ENCODE results near the gene SYT9. TPM values are rescaled to one million over a fixed set of nuclear protein-coding genes. Genes with fewer than 3 reads are reported as not detected.
"Not testable (repeated sequence)": the region's sequence is repeated elsewhere in the genome, so short reads cannot be mapped to it uniquely, and the experiment has no call there.

The SYT9 gene
- total RNA-seq, 1 donor from 2014 or later = 2.9 TPM

- no peaks in the 10 kb centered on the region for H3K27me3 ChIP-seq
- TF ChIP-seq POLR2A (IDR thresholded peaks at IDR 0.05) (no peak), CTCF (IDR thresholded peaks at IDR 0.05) (no peak), POLR2AphosphoS5 (IDR thresholded peaks at IDR 0.05; ENCODE audit: insufficient read depth in 1 of 2, low read depth in 1 of 2) (no peak)
- H3K36me3 ChIP-seq = no peaks in the 10 kb centered on the region
- H3K4me1 ChIP-seq = no peaks in the 10 kb centered on the region
- H3K27ac ChIP-seq = no peak overlapping the region
- DNase-seq (ENCODE audit: extremely low spot score in 2 of 2) = no peak
- intact Hi-C loops (cut with DNase I) = no loop called here
- H3K9me3 ChIP-seq = no peaks in the 10 kb centered on the region
- H3K4me3 ChIP-seq = no peak overlapping the region
Observed at GRCh38 chr11:7332451-7332850, 80.7 kb downstream of the SYT9 start.

- TF ChIP-seq CTCF (IDR thresholded peaks at IDR 0.05) (no peak), POLR2A (IDR thresholded peaks at IDR 0.05) (no peak), POLR2AphosphoS5 (IDR thresholded peaks at IDR 0.05; ENCODE audit: insufficient read depth in 1 of 2, low read depth in 1 of 2) (no peak)
- no peaks in the 10 kb centered on the region for H3K36me3 ChIP-seq
- H3K4me1 ChIP-seq = no peaks in the 10 kb centered on the region
- no peak overlapping the region for H3K4me3 ChIP-seq
- no peak for DNase-seq (ENCODE audit: extremely low spot score in 2 of 2)
- intact Hi-C loops (cut with DNase I) = no loop called here
- no peaks in the 10 kb centered on the region for H3K9me3 ChIP-seq
- no peaks in the 10 kb centered on the region for H3K27me3 ChIP-seq
- no peak overlapping the region for H3K27ac ChIP-seq
Observed at GRCh38 chr11:7332962-7333361, 81.3 kb downstream of the SYT9 start.

GRCh38 chr11:7335442-7335841, 83.7 kb downstream of the SYT9 start:
- H3K4me1 ChIP-seq; DNase-seq (ENCODE audit: extremely low spot score in 2 of 2); H3K4me3 ChIP-seq; H3K36me3 ChIP-seq; H3K9me3 ChIP-seq; intact Hi-C loops (cut with DNase I); H3K27ac ChIP-seq; H3K27me3 ChIP-seq: not testable (repeated sequence)

GRCh38 chr11:7341551-7341950, 89.8 kb downstream of the SYT9 start:
- intact Hi-C loops (cut with DNase I) = no loop called here

GRCh38 chr11:7347611-7348431, 96.1 kb downstream of the SYT9 start:
- Histone ChIP-seq H3K27ac (no peak overlapping the region), H3K36me3 (no peaks in the 10 kb centered on the region), H3K27me3 (no peaks in the 10 kb centered on the region), H3K4me1 (no peaks in the 10 kb centered on the region), H3K4me3 (no peak overlapping the region), H3K9me3 (no peaks in the 10 kb centered on the region)
- TF ChIP-seq CTCF (IDR thresholded peaks at IDR 0.05) = no peak
- no peak for TF ChIP-seq POLR2A (IDR thresholded peaks at IDR 0.05)
- no peak for TF ChIP-seq POLR2AphosphoS5 (IDR thresholded peaks at IDR 0.05; ENCODE audit: insufficient read depth in 1 of 2, low read depth in 1 of 2)
- intact Hi-C loops (cut with DNase I) = no loop called here
- no peak for DNase-seq (ENCODE audit: extremely low spot score in 2 of 2)

More at GRCh38 chr11:7341551-7341950, 89.8 kb downstream of the SYT9 start:
- Histone ChIP-seq H3K27me3 (no peaks in the 10 kb centered on the region), H3K4me1 (no peaks in the 10 kb centered on the region), H3K4me3 (no peak overlapping the region), H3K9me3 (no peaks in the 10 kb centered on the region), H3K36me3 (no peaks in the 10 kb centered on the region), H3K27ac (no peak overlapping the region)
- TF ChIP-seq POLR2AphosphoS5 (IDR thresholded peaks at IDR 0.05; ENCODE audit: insufficient read depth in 1 of 2, low read depth in 1 of 2) = no peak
- no peak for TF ChIP-seq CTCF (IDR thresholded peaks at IDR 0.05)
- no peak for TF ChIP-seq POLR2A (IDR thresholded peaks at IDR 0.05)
- no peak for DNase-seq (ENCODE audit: extremely low spot score in 2 of 2)

Measured in vagina (tissue), 2 donors.